ENCODE measurements around the gene ABCD3.

GRCh38 chr1:94527447-94528031 lies 109.3 kb downstream of the ABCD3 start:
- TF ChIP-seq CTCF (IDR thresholded peaks at IDR 0.05 in 4 of 5, conservative IDR thresholded peaks at IDR 0.05 in 1 of 5) (no peak), POLR2A (IDR thresholded peaks at IDR 0.05) (no peak)

All from gastrocnemius medialis (tissue), 4 donors.